ENCODE results near the gene SDCCAG8. TPM values are rescaled to one million over a fixed set of nuclear protein-coding genes. Genes with fewer than 3 reads are reported as not detected.
"Not testable (repeated sequence)": the region's sequence is repeated elsewhere in the genome, so short reads cannot be mapped to it uniquely, and the experiment has no call there.

SDCCAG8 gene
- total and polyA plus RNA-seq, 5 experiments from 2014 or later: 26.1 to 43.5 (median 32.1) TPM

DNA sequence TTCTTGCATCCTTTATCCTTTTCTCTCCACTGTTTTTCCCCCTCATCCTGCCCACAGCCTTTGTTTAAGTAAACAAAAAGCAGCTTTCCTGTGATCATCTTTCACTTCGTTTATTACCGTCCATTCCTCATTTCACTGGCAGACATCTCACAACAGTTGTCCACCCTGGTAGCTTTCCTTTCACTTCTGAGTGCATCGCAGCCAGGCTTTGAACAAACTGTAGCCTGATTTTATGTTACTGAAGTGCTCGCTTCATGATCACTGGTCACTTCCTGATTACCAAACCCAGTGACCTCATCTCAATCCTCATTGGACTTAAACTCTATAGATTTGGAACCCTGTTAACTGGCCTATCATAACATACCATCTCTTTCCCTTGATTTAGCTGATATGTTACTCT lies 67.7 kb downstream of the SDCCAG8 start:
- H3K27ac Mint-ChIP-seq: peak overlapping the region in 4 of 10 donors; percentile 1 to 80 (median 30)
- POLR2A ChIA-PET: no interaction called here
- peaks cover 0 to 9% (median 0%) of the 10 kb centered on the region in 3 donors for H3K36me3 Mint-ChIP-seq
- H3K4me3 Mint-ChIP-seq: no peak overlapping the region
- ATAC-seq (no peak), DNase-seq (no peak)
- H3K4me1 Mint-ChIP-seq: peaks cover 0 to 2% (median 0%) of the 10 kb centered on the region in 4 donors
- H3K27me3 Mint-ChIP-seq: no peaks in the 10 kb centered on the region
- H3K9me3 Mint-ChIP-seq: no peaks in the 10 kb centered on the region

DNA sequence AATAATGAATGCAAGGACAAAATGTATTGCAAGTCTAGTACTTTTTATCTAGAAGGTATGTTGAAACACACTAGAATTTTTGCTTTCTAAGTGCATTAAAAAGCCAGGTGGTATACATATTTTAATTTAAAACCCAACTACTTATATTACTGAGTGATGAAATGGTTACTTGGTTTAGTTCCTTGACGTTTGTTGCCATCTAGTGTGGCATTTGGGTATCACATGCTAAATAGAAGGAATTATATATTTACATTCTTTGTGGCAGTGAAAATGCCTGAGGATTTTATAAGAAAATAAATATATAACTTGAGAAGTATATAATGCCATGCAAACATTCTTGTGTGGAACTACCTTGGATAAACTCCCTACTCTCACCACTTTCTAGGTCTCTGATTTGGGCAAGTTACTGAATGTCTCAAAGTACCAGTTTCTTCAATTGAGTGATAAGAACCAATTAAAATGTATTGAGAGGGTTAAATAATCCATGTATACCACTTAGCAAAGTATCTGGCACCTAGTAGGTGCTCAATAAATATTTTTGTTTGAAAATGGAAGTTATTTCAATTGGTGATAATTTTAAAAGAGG lies 69.6 kb downstream of the SDCCAG8 start:
- Mint-ChIP-seq H3K4me1 (no peaks in the 10 kb centered on the region), H3K36me3 (peaks cover 0 to 3% (median 0%) of the 10 kb centered on the region in 3 donors), H3K27ac (no peak overlapping the region), H3K4me3 (no peak overlapping the region), H3K27me3 (no peaks in the 10 kb centered on the region), H3K9me3 (no peaks in the 10 kb centered on the region)
- ATAC-seq (peak in 1 of 2 donors; percentile 39), DNase-seq (peak in 5 of 10 donors; percentile 17 to 57 (median 53))
- POLR2A ChIA-PET: no interaction called here

DNA sequence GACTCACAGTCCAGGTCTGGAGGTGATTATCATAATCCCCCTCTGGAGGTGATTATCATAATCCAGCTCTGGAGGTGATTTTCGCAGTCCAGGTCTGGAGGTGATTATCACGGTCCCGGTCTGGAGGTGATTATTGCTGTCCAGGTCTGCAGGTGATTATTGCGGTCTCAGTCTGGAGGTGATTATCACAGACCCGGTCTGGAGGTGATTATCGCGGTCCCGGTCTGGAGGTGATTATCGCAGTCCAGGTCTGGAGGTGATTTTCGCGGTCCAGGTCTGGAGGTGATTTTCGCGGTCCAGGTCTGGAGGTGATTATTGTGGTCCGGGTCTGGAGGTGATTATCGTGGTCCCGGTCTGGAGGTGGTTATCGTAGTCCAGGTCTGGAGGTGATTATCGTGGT lies 76.6 kb downstream of the SDCCAG8 start:
- H3K9me3 Mint-ChIP-seq: no peaks in the 10 kb centered on the region
- POLR2A ChIA-PET: no interaction called here
- peak overlapping the region in 1 of 10 donors; percentile 17 for H3K27ac Mint-ChIP-seq
- H3K27me3 Mint-ChIP-seq: no peaks in the 10 kb centered on the region
- ATAC-seq (no peak), DNase-seq (no peak)
- peaks cover 6 to 63% (median 32%) of the 10 kb centered on the region in 3 donors for H3K36me3 Mint-ChIP-seq
- H3K4me1 Mint-ChIP-seq: peaks cover 0 to 9% (median 0%) of the 10 kb centered on the region in 4 donors
- H3K4me3 Mint-ChIP-seq: no peak overlapping the region

DNA sequence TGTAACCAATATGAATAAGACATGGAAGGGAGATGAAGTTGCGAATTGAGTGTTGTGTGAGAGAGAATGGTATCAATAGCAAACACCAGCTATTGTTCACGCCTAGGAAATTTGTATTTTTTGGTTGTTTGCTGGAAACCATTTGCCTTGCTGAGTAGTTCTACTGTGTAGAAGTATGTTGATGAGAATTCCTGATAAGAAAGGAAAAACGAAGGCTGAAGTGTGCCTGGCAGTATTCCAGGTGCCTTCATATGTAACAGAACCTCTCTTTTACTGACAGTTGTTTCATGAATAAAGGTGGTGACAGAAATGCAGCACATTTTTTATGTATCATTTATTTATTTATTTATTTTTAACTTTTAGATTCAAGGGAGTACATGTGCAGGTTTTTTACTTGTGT lies 79.5 kb downstream of the SDCCAG8 start:
- H3K4me3 Mint-ChIP-seq: no peak overlapping the region
- no peaks in the 10 kb centered on the region for H3K9me3 Mint-ChIP-seq
- H3K27me3 Mint-ChIP-seq: no peaks in the 10 kb centered on the region
- POLR2A ChIA-PET: no interaction called here
- no peak overlapping the region for H3K27ac Mint-ChIP-seq
- H3K4me1 Mint-ChIP-seq: peaks cover 0 to 9% (median 0%) of the 10 kb centered on the region in 4 donors
- DNase-seq: no peak
- ATAC-seq: no peak
- H3K36me3 Mint-ChIP-seq: peaks cover 6 to 75% (median 32%) of the 10 kb centered on the region in 3 donors

DNA sequence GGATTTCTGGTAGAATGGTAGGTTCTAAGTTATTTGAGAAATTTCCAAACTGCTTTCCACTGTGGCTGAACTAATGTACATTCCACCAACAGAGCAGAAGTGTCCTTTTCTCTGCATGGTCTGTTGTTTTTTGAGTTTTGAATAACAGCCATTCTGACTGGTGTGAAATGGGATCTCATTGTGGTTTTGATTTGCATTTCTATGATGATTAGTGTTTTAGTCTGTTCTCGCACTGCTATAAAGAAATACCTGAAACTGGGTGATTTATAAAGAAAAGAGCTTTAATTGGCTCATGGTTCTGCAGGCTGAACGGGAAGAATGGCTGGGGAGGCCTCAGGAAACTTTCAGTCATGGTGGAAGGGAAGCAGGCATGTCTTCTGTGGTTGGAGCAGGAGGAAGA lies 80.3 kb downstream of the SDCCAG8 start:
- no peak for ATAC-seq
- no peak overlapping the region for H3K4me3 Mint-ChIP-seq
- H3K9me3 Mint-ChIP-seq: no peaks in the 10 kb centered on the region
- POLR2A ChIA-PET: no interaction called here
- DNase-seq: no peak
- H3K36me3 Mint-ChIP-seq: peaks cover 6 to 75% (median 32%) of the 10 kb centered on the region in 3 donors
- H3K27ac Mint-ChIP-seq: peak overlapping the region in 2 of 10 donors; percentile 8 to 72
- peaks cover 0 to 9% (median 0%) of the 10 kb centered on the region in 4 donors for H3K4me1 Mint-ChIP-seq
- no peaks in the 10 kb centered on the region for H3K27me3 Mint-ChIP-seq

DNA sequence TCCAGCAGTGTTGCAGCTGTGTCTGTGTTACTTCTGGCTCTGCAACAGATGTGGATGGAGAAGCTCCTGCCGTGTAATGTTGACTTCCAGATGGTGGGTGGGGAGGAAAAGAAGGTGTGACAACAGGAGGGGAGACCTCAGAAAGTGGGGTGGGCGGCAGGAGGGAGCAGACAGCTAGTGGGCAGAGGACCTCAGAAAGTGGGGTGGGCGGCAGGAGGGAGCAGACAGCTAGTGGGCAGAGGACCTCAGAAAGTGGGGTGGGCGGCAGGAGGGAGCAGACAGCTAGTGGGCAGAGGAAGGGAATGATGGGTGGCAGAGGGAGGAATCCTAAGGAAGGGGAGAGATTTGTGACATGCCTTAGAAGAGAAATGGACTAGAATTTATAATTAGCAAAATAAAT lies 83.0 kb downstream of the SDCCAG8 start:
- not testable (repeated sequence) for ATAC-seq

DNA sequence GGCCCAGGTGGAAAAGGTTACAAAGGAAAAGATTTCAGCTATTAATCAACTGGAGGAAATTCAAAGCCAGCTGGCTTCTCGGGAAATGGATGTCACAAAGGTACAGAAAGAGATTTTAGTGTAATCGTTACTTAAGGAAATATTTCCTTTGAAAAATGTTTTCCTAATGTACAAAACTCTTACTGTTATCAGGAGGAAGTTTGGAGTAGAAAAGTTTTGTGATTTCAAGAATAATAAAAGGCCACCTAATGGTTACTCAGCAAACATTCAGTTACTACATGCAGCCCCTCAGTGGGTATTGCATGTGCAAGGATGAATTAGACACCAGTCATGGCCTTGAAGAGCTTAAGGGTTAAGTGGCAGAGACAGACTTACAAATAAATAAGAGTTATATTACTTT lies 85.2 kb downstream of the SDCCAG8 start:
- Mint-ChIP-seq H3K4me1 (peaks cover 0 to 6% (median under 1%) of the 10 kb centered on the region in 4 donors), H3K36me3 (peaks cover 3 to 49% (median 6%) of the 10 kb centered on the region in 3 donors), H3K9me3 (no peaks in the 10 kb centered on the region), H3K4me3 (no peak overlapping the region), H3K27me3 (no peaks in the 10 kb centered on the region), H3K27ac (peak overlapping the region in 1 of 10 donors; percentile 10)
- no peak for ATAC-seq
- DNase-seq: no peak
- POLR2A ChIA-PET: no interaction called here

More for the DNA sequence above, 83.0 kb downstream of the SDCCAG8 start:
- H3K27me3 Mint-ChIP-seq, H3K9me3 Mint-ChIP-seq, POLR2A ChIA-PET, DNase-seq, H3K4me1 Mint-ChIP-seq, H3K27ac Mint-ChIP-seq, H3K4me3 Mint-ChIP-seq: not testable (repeated sequence)
- H3K36me3 Mint-ChIP-seq: peaks cover 0 to 61% (median 19%) of the 10 kb centered on the region in 3 donors

DNA sequence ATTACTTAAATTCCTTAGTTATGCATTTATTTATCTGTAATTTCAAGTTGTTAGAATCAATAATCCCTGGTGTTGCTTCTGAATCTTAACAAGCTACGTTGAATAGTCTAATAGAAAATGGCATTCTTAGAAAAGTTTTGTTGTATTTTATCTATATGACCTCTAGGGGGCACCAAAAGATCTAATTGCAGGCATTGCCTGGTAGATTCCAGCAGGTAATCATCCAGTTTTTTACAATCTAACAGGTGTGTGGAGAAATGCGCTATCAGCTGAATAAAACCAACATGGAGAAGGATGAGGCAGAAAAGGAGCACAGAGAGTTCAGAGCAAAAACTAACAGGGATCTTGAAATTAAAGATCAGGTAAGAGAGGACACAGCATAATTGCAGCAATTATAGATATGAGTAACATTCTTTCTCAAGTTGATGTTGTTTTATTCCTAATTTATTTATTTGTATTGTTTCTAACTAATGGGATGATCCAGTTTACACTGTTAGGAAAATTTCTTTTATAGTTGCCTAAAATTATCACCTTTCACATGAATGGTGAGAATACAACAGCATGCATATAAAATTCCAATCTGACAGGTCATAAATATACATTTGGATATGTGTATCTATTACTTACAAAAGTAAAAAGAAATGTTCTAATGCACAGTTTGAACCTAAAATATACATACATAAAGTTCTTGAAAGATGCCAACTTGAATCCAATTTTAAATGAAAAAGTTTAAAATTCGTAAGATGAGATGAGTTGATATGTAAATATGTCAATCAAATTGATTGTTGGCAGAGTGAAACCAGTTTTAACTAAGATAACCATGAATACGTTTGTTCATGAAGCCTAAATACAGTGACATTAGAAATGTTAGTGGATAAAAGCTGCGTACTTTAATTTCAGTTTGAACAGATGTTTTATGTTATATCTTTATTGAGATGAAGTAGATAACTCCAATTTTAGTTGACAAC lies 88.4 kb downstream of the SDCCAG8 start:
- Mint-ChIP-seq H3K27me3 (no peaks in the 10 kb centered on the region), H3K4me1 (peaks cover 0 to 6% (median 0%) of the 10 kb centered on the region in 4 donors), H3K4me3 (no peak overlapping the region), H3K9me3 (no peaks in the 10 kb centered on the region), H3K27ac (no peak overlapping the region), H3K36me3 (peaks cover 3 to 50% (median 11%) of the 10 kb centered on the region in 3 donors)
- POLR2A ChIA-PET: no interaction called here
- ATAC-seq (no peak), DNase-seq (peak in 3 of 10 donors; percentile 47 to 59 (median 57))

DNA sequence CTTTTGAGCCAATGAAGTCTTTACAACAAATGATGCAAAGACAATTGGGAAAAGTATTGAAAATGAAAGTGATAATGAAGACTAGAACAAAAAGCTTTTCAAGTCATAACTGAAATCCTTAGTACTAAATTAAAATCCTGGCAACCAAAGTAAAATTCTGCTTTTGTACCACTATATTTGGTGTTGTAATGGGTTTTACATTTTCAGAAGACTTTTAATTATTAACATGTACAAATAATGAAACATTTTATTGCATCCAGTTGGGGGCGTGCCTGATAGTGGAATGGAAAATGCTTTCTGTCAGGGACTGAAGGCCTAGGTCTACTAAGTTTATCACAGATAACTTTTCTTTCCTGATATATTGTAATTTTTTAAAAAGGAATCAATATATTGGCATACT lies 89.4 kb downstream of the SDCCAG8 start:
- POLR2A ChIA-PET: no interaction called here
- peaks cover 3 to 54% (median 18%) of the 10 kb centered on the region in 3 donors for H3K36me3 Mint-ChIP-seq
- no peak for DNase-seq

DNA sequence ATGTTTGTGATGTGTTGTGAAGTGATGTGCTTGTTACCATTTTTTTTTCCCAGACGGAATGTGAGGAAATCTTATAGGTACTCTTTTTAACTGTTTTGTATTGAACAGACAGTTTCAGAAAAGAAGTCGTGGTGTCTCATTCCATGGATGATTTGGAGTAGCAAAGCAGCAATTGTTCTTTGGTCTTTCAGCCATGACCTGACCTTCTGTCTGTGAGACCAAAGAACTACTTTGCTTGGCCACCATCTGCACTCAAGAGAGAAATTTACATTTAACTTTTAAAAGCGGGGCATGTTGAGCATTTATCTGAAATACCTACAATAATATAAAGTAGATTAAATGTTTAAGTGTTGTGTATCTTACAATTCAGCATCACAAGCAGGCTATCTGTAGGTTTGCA lies 90.2 kb downstream of the SDCCAG8 start:
- Mint-ChIP-seq H3K4me1 (peaks cover 0 to 6% (median 0%) of the 10 kb centered on the region in 4 donors), H3K4me3 (no peak overlapping the region), H3K27ac (no peak overlapping the region), H3K27me3 (no peaks in the 10 kb centered on the region), H3K9me3 (no peaks in the 10 kb centered on the region), H3K36me3 (peaks cover 3 to 53% (median 20%) of the 10 kb centered on the region in 3 donors)
- ATAC-seq: no peak
- POLR2A ChIA-PET: no interaction called here
- no peak for DNase-seq

More for the DNA sequence above, 89.4 kb downstream of the SDCCAG8 start:
- H3K4me1 Mint-ChIP-seq: peaks cover 0 to 6% (median 0%) of the 10 kb centered on the region in 4 donors
- H3K9me3 Mint-ChIP-seq: no peaks in the 10 kb centered on the region
- no peak overlapping the region for H3K27ac Mint-ChIP-seq
- H3K27me3 Mint-ChIP-seq: no peaks in the 10 kb centered on the region
- no peak overlapping the region for H3K4me3 Mint-ChIP-seq
- no peak for ATAC-seq

DNA sequence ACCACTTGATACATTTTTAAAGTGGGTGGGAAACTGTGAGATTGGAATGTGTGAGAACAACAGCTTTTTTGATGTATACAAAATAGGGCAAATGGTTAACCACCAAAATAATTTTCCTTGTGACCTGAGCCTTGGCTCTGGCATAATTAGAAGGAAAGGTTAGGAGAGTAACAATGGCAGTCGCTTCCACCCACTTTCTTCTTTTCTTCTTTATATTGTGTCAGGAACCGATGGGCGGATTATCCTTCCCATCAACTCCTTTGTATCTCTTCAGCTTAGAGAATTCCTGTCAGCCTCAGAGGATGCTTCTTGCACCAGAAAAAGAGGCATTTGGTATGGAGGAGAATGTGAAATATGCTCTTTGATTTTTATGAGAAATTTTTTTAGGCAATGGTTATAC lies 90.6 kb downstream of the SDCCAG8 start:
- H3K27ac Mint-ChIP-seq: no peak overlapping the region
- peaks cover 3 to 55% (median 22%) of the 10 kb centered on the region in 3 donors for H3K36me3 Mint-ChIP-seq
- POLR2A ChIA-PET: no interaction called here
- no peak overlapping the region for H3K4me3 Mint-ChIP-seq
- peaks cover 0 to 6% (median 0%) of the 10 kb centered on the region in 4 donors for H3K4me1 Mint-ChIP-seq
- ATAC-seq (no peak), DNase-seq (no peak)
- no peaks in the 10 kb centered on the region for H3K9me3 Mint-ChIP-seq
- no peaks in the 10 kb centered on the region for H3K27me3 Mint-ChIP-seq

DNA sequence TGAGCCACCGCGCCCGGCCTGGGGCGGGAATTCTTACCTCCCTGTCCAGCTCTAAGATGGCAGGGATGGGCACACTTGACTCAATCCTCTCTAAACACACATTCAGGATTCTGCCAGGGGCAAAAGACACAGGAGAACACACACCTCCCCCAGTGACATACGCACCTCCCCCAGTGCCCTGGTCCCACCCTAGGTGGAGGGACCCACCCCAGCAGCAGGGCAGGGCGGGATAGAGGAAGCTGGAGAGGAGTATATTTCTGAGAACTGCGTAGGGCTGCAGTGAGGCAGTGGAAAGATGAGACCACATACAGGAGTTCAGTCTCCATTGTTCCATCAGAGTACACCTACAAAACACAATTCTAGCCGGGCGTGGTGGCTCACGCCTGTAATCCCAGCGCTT lies 92.5 kb downstream of the SDCCAG8 start:
- peaks cover 0 to 6% (median 1%) of the 10 kb centered on the region in 4 donors for H3K4me1 Mint-ChIP-seq

DNA sequence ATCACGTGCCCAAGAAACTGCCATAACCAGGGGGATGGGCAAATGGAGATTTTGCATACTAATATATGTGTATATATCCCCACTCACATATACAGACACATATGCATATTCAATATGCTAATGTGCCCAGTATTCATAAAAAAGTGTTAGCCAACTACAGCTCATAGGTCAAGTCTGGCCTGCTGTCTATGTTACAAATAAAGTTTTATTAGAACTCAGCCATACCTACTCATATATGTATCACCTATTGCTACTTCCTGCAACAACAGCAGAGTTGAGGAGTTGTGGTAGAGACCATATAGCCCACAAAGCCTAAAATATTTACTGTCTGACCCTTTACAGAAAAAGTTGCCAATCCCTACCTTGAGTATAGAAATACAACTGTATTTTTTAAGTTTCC lies 93.3 kb downstream of the SDCCAG8 start:
- POLR2A ChIA-PET: no interaction called here
- Mint-ChIP-seq H3K9me3 (no peaks in the 10 kb centered on the region), H3K4me3 (no peak overlapping the region), H3K27ac (no peak overlapping the region), H3K4me1 (peaks cover 0 to 11% (median 4%) of the 10 kb centered on the region in 4 donors), H3K36me3 (peaks cover 3 to 53% (median 27%) of the 10 kb centered on the region in 3 donors), H3K27me3 (no peaks in the 10 kb centered on the region)
- no peak for ATAC-seq
- no peak for DNase-seq

More for the DNA sequence above, 92.5 kb downstream of the SDCCAG8 start:
- ATAC-seq (no peak), DNase-seq (no peak)
- Mint-ChIP-seq H3K4me3 (no peak overlapping the region), H3K9me3 (no peaks in the 10 kb centered on the region), H3K36me3 (peaks cover 3 to 53% (median 27%) of the 10 kb centered on the region in 3 donors), H3K27ac (no peak overlapping the region), H3K27me3 (no peaks in the 10 kb centered on the region)
- POLR2A ChIA-PET: interaction anchor here (1.2 kb wide), 1 partner anchor 699 kb away, joined by 3 read pairs; no protein-coding TSS in a partner anchor
